ENCODE results near the gene SPATA2.
A peak's percentile ranks its signal among the peaks of the same experiment; 100 is the strongest.
"Not testable (repeated sequence)": the region's sequence is repeated elsewhere in the genome, so short reads cannot be mapped to it uniquely, and the experiment has no call there.

Gene SPATA2

GRCh38 chr20:49899541-49900383, 15.6 kb downstream of the SPATA2 start:
- no peak for DNase-seq

GRCh38 chr20:49896204-49896603, 19.1 kb downstream of the SPATA2 start:
- DNase-seq: no peak

- not testable (repeated sequence) for DNase-seq
These were observed 19.7 kb downstream of the SPATA2 start for GRCh38 chr20:49895474-49896093.

GRCh38 chr20:49894073-49894470, 21.3 kb downstream of the SPATA2 start:
- DNase-seq: no peak

GRCh38 chr20:49893242-49894072, 21.9 kb downstream of the SPATA2 start:
- no peak for DNase-seq

- DNase-seq: no peak
These were observed 22.5 kb downstream of the SPATA2 start for GRCh38 chr20:49892817-49893216.

GRCh38 chr20:49892260-49892659, 23.1 kb downstream of the SPATA2 start:
- no peak for DNase-seq

- DNase-seq: no peak
These were observed 23.7 kb downstream of the SPATA2 start for GRCh38 chr20:49891476-49892110.

GRCh38 chr20:49890471-49891361, 24.6 kb downstream of the SPATA2 start:
- DNase-seq: no peak

GRCh38 chr20:49889935-49890333, 25.4 kb downstream of the SPATA2 start:
- DNase-seq: no peak

GRCh38 chr20:49889001-49889934, 26.1 kb downstream of the SPATA2 start:
- DNase-seq: no peak

- DNase-seq: peak; percentile 27
These were observed 26.9 kb downstream of the SPATA2 start for GRCh38 chr20:49888212-49889000.

GRCh38 chr20:49887251-49888211, 27.8 kb downstream of the SPATA2 start:
- no peak for DNase-seq

GRCh38 chr20:49886571-49887213, 28.6 kb downstream of the SPATA2 start:
- DNase-seq: no peak

GRCh38 chr20:49885558-49886332, 29.6 kb downstream of the SPATA2 start:
- DNase-seq: no peak

GRCh38 chr20:49883246-49883802, 32.0 kb downstream of the SPATA2 start:
- no peak for DNase-seq

Data from activated effector memory CD4-positive, alpha-beta T cell treated with Interleukin-2 at 50 U/mL for 16 hours (primary cell).